ENCODE data around the gene ZBTB7C.

ZBTB7C gene

DNA sequence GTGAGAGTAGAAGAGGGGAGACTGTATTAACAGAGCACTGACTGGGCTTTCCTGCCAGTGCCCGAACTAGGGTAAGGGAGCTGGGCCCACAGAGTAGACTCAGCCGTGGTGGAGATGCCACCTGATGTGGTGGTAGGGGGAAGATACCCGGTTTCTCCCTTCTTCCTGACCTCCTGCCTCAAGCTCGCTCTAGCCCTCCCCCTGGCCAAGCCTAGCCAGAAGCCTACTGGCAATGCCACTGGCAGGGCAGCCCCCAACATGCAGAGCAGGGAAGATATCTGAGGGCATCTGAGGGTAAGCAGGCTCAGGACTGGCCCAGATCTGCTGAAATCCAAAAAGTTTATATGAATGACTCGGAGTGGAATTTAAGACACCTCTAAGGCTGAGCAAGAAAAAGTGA lies 316.1 kb downstream of the ZBTB7C start:
- Histone ChIP-seq H3K27ac (no peak overlapping the region), H3K79me2 (no peaks in the 10 kb centered on the region), H3K9ac (no peak overlapping the region), H3K36me3 (ENCODE audit: control insufficient read depth, insufficient read depth, low read length) (no peaks in the 10 kb centered on the region), H2AFZ (no peak overlapping the region), H3K4me2 (ENCODE audit: low read length) (no peak overlapping the region), H3K4me3 (ENCODE audit: low read depth, low read length) (no peak overlapping the region), H3K4me1 (no peaks in the 10 kb centered on the region), H3K27me3 (ENCODE audit: control insufficient read depth, insufficient read depth, low read length) (no peaks in the 10 kb centered on the region), H3K9me3 (ENCODE audit: control insufficient read depth, low read length) (no peaks in the 10 kb centered on the region)
- TF ChIP-seq, protein P1, sequence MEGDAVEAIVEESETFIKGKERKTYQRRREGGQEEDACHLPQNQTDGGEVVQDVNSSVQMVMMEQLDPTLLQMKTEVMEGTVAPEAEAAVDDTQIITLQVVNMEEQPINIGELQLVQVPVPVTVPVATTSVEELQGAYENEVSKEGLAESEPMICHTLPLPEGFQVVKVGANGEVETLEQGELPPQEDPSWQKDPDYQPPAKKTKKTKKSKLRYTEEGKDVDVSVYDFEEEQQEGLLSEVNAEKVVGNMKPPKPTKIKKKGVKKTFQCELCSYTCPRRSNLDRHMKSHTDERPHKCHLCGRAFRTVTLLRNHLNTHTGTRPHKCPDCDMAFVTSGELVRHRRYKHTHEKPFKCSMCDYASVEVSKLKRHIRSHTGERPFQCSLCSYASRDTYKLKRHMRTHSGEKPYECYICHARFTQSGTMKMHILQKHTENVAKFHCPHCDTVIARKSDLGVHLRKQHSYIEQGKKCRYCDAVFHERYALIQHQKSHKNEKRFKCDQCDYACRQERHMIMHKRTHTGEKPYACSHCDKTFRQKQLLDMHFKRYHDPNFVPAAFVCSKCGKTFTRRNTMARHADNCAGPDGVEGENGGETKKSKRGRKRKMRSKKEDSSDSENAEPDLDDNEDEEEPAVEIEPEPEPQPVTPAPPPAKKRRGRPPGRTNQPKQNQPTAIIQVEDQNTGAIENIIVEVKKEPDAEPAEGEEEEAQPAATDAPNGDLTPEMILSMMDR (IDR thresholded peaks at IDR 0.05), result no peak

GRCh38 chr18:48091869-48092497 lies 317.2 kb downstream of the ZBTB7C start:
- no peaks in the 10 kb centered on the region for H3K4me1 ChIP-seq
- no peak overlapping the region for H2AFZ ChIP-seq
- TF ChIP-seq, protein P1 (IDR thresholded peaks at IDR 0.05), result no peak
- H3K9ac ChIP-seq, result no peak overlapping the region
- no peaks in the 10 kb centered on the region for H3K79me2 ChIP-seq
- H3K27me3 ChIP-seq (ENCODE audit: control insufficient read depth, insufficient read depth, low read length), result no peaks in the 10 kb centered on the region
- H3K4me2 ChIP-seq (ENCODE audit: low read length), result no peak overlapping the region
- no peaks in the 10 kb centered on the region for H3K9me3 ChIP-seq (ENCODE audit: control insufficient read depth, low read length)
- H3K36me3 ChIP-seq (ENCODE audit: control insufficient read depth, insufficient read depth, low read length), result no peaks in the 10 kb centered on the region
- H3K27ac ChIP-seq, result no peak overlapping the region
- no peak overlapping the region for H3K4me3 ChIP-seq (ENCODE audit: low read depth, low read length)

DNA sequence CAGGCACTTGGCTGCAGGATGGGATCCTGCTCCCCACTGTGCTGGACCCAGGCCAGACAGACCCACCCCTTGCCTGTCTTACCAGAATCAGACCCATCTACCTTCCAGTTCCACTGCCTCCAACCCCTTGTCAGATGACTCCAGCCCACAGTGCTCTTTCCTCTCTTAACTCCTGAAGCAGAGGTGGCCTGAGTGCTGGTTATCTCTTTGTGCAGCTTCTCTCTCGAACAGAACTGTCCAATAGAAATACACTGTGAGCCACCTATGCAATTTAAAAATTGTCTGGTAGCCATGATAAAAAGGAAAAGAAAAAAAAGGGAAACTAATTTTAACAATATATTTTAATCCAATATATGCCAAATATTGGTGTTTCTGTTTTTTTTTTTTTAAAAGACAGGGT lies 318.5 kb downstream of the ZBTB7C start:
- Histone ChIP-seq H3K4me1 (no peaks in the 10 kb centered on the region), H3K79me2 (no peaks in the 10 kb centered on the region), H3K4me2 (ENCODE audit: low read length) (no peak overlapping the region), H2AFZ (no peak overlapping the region), H3K4me3 (ENCODE audit: low read depth, low read length) (no peak overlapping the region), H3K36me3 (ENCODE audit: control insufficient read depth, insufficient read depth, low read length) (no peaks in the 10 kb centered on the region), H3K27ac (no peak overlapping the region), H3K27me3 (ENCODE audit: control insufficient read depth, insufficient read depth, low read length) (no peaks in the 10 kb centered on the region), H3K9me3 (ENCODE audit: control insufficient read depth, low read length) (no peaks in the 10 kb centered on the region), H3K9ac (no peak overlapping the region)
- TF ChIP-seq, protein P1 (IDR thresholded peaks at IDR 0.05), result no peak

DNA sequence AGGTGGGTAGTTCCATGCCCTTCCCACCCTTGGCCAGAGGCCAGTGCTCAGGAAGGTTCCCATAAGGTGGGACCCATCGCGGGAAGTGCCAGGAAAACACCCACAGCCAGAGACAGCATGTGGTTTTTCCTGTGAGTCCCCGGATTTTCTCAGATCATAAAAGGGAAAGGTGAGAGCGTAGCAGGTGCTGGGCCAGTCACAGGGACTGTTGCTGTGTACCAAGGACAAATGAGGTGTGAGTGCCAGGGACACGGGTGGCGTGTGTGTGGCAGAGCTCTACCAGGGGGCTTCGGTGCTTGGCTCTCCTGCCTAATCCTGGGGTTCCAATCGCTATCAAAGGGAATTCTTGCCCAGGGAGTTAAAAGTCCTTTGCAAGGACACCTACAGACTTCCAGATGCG lies 319.2 kb downstream of the ZBTB7C start:
- H3K4me3 ChIP-seq (ENCODE audit: low read depth, low read length), result no peak overlapping the region
- H2AFZ ChIP-seq, result no peak overlapping the region
- no peaks in the 10 kb centered on the region for H3K36me3 ChIP-seq (ENCODE audit: control insufficient read depth, insufficient read depth, low read length)
- no peaks in the 10 kb centered on the region for H3K27me3 ChIP-seq (ENCODE audit: control insufficient read depth, insufficient read depth, low read length)
- H3K4me1 ChIP-seq, result peaks cover under 1% of the 10 kb centered on the region
- H3K9me3 ChIP-seq (ENCODE audit: control insufficient read depth, low read length), result no peaks in the 10 kb centered on the region
- no peak overlapping the region for H3K4me2 ChIP-seq (ENCODE audit: low read length)
- TF ChIP-seq, protein P1 (IDR thresholded peaks at IDR 0.05), result no peak
- no peak overlapping the region for H3K27ac ChIP-seq
- H3K9ac ChIP-seq, result no peak overlapping the region
- no peaks in the 10 kb centered on the region for H3K79me2 ChIP-seq

GRCh38 chr18:48085781-48086487 lies 323.2 kb downstream of the ZBTB7C start:
- H3K27me3 ChIP-seq (ENCODE audit: control insufficient read depth, insufficient read depth, low read length), result no peaks in the 10 kb centered on the region
- H3K9me3 ChIP-seq (ENCODE audit: control insufficient read depth, low read length), result no peaks in the 10 kb centered on the region
- H3K27ac ChIP-seq, result no peak overlapping the region
- H3K79me2 ChIP-seq, result no peaks in the 10 kb centered on the region
- no peak overlapping the region for H3K9ac ChIP-seq
- H3K36me3 ChIP-seq (ENCODE audit: control insufficient read depth, insufficient read depth, low read length), result no peaks in the 10 kb centered on the region
- H3K4me3 ChIP-seq (ENCODE audit: low read depth, low read length), result no peak overlapping the region
- TF ChIP-seq, protein P1 (IDR thresholded peaks at IDR 0.05), result no peak
- H2AFZ ChIP-seq, result no peak overlapping the region
- no peak overlapping the region for H3K4me2 ChIP-seq (ENCODE audit: low read length)
- H3K4me1 ChIP-seq, result peaks cover 3% of the 10 kb centered on the region
